Measurements from ENCODE around the gene POLA1.
A peak's percentile ranks its signal among the peaks of the same experiment; 100 is the strongest.

GRCh38 chrX:25003066-25003849 lies 309.5 kb downstream of the POLA1 start:
- no peak for TF ChIP-seq CTCF (IDR thresholded peaks at IDR 0.05; ENCODE audit: poor library complexity, severe bottlenecking)
- TF ChIP-seq POLR2AphosphoS5 (IDR thresholded peaks at IDR 0.05) = peak; percentile 60
- no peak for TF ChIP-seq REST (IDR thresholded peaks at IDR 0.05; ENCODE audit: borderline replicate concordance)
- TF ChIP-seq TAF1 (IDR thresholded peaks at IDR 0.05; ENCODE audit: low read depth) = no peak
- no peak for TF ChIP-seq EZH2 (IDR thresholded peaks at IDR 0.05; ENCODE audit: borderline replicate concordance, insufficient read depth, low read length, poor library complexity, severe bottlenecking)
- TF ChIP-seq EP300 (conservative IDR thresholded peaks at IDR 0.05; ENCODE audit: poor library complexity, severe bottlenecking) = peak; percentile 51
- peak; percentile 26 for TF ChIP-seq MXI1 (conservative IDR thresholded peaks at IDR 0.05; ENCODE audit: poor library complexity, severe bottlenecking)
- TF ChIP-seq SMC3 (conservative IDR thresholded peaks at IDR 0.05; ENCODE audit: poor library complexity) = peak; percentile 20
